DMS153 treated with DMSO at 0.1 percent for 48 hours (cell line): ENCODE measurements around the gene VWA3A.
"Not testable (repeated sequence)": the region's sequence is repeated elsewhere in the genome, so short reads cannot be mapped to it uniquely, and the experiment has no call there.

ENCODE experiments used
- DNase-seq: peaks from one replicate; lab custom pipeline; 2025; ENCODE audit not compliant: unreplicated experiment; lab: John Stamatoyannopoulos, UW

The VWA3A gene, protein sequence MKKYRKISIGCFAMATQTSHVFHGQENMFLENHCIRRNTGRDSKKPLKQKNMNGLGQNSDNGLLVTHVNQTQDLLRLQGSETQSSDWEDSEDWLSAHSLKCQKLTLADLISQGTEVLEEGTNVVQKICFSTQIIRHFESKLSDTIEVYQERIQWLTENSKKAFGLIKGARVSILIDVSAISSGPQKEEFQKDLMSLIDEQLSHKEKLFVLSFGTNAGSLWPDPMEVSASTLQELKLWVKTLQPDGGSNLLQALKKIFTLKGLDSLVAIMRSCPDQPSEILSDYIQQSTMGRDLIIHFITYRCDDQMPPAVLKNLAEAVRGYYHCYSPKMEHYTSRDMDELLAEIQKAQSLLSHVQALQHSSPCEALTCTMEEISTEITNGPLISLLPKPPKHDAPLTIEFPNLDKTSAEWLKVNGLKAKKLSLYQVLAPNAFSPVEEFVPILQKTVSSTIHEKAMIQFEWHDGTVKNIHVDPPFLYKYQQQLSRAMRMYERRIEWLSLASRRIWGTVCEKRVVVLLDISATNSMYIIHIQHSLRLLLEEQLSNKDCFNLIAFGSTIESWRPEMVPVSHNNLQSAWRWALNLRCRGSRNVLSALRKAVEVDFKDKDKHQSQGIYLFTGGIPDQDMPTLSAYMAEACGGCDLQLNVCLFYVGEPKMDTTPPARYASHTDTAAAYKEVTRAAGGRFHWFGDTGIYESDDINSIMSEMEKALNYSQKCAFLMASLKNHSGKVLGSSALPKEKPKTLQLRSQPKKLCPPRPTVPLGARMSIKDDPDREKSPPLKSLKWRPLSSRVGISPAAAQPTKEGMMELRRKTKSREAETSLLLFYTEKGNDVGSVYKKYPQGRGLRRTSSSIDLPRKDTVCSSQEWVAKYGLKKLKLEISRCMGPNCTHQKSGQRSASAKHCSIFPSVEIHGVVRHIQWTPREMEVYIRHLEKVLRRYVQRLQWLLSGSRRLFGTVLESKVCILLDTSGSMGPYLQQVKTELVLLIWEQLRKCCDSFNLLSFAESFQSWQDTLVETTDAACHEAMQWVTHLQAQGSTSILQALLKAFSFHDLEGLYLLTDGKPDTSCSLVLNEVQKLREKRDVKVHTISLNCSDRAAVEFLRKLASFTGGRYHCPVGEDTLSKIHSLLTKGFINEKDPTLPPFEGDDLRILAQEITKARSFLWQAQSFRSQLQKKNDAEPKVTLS

GRCh38 chr16:22092143-22092933 is at the start of gene VWA3A:
Gene VWA3A, plus strand, starts transcription at chr16:22092541. Its CDS starts 97 bp downstream, at chr16:22092638.
- DNase-seq: no peak

GRCh38 chr16:22043882-22044281 is 48.5 kb upstream of the VWA3A start:
- DNase-seq: not testable (repeated sequence)

GRCh38 chr16:22045888-22046287 is 46.5 kb upstream of the VWA3A start:
- not testable (repeated sequence) for DNase-seq

GRCh38 chr16:22050963-22051362 is 41.4 kb upstream of the VWA3A start:
- DNase-seq: no peak

GRCh38 chr16:22052980-22053379 is 39.4 kb upstream of the VWA3A start:
- no peak for DNase-seq

DNA sequence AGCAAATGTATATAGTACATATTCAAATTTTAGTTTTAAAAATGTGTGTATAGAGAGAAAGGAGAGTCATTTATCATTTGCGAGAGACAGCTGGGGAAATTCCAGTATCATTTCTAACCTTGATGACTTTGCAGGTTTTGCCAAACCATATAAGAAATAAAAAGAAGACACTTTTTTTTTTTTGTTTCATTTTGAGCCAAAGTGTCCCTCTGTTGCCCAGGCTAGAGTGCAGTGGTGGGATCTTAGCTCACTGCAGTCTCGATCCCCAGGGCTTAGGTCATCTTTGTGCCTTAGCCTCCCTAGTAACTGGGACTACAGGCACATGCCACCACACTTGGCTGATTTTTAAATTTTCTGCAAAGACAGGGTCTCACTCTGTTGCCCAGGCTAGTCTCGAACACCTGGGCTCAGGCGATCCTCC is 38.4 kb upstream of the VWA3A start:
- no peak for DNase-seq

DNA sequence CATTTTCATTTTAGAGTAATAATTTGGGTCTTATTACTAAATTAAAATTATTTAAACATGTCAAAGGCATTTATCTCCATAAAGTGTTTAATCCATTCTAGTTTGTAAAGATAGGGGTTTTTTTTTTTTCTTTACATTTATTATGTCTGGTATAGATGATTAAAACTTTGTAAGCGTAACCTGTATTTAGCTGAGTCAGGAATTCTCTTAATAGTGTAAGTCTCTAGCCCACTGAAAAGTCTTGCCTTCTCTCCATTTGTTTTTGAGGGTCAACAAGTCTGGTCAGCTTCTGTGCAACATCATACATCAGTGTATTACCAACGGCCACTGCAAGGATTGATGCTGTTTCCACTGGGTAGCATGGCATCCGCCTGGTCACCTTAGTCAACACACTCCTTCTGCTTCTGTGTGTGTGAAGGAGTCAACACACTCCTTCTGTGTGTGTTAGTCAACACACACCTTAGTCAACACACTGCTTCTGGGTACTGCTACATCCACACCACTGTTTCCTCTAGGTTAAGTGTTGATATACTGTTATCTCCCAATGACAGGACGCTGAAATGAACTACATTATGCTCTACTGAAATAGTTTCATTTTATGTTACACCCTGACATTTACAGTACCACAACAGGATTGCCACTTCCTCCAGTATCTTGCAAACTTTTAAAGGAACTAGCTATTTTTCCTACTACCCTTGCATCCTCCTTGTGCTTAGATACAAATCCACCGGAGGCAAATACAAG is 37.3 kb upstream of the VWA3A start:
- no peak for DNase-seq

DNA sequence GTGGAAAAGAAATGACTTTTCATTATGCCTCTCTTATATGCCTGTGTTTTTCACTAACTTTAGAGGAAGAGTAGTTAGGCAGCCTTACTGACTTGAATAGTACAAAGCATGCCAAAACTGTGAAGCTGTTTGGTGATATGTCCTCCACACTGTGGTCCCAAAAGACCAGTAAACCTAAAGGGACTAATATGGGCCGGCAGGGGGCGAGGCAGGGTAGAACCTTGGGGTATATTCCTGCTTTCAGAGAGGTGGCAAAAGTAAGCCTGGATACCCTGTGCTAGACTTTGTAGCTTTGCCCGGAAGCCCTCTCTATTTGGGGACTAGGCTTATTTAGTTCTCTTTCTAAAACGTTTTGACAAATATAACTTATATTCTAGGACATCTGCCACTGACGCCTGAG is 36.5 kb upstream of the VWA3A start:
- no peak for DNase-seq

DNA sequence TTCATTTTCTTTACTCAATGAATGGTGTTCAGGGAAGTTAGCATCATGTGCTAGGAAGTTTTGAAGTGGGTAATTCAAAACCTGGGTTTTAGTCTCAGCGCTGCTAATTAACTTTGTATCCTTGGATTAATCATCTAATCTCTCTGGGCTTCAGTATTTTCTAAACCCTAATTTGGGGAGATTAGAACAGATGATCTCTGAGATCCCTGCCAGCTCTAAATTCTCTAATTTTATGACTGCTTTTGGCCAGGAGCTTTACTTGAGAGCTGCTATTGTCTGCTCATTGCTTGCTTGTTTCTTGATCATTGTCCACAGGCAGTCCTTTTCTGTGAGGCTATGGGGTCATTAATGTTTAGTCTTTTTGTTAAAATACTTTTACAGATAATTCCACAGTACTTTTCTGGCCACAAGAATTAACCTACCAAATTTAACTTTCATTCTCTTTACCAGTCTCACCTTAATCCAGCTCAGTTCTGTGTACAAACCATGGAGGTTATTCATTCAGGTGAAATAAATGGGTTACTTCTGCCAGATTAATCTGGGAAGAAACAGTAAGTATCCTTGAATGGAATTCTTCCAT is 28.4 kb upstream of the VWA3A start:
- no peak for DNase-seq

DNA sequence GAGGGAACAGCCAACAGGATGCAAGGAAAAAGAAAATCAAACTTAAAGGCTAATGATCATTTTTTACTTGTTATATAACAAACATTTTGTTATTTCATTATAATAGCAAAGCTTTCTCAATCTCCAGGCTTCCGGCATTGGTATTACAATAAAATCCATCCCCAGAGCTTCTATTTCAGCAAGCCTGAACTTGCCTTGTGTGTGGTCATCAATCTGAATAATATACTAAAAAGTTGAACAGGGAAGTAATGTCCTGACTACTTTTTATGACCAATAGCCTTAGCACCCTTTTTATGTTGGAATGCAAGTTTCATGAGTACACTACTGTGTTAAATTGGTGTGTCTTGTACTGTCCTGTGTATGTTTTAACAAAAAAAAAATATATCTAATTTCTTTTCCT is 27.1 kb upstream of the VWA3A start:
- no peak for DNase-seq

DNA sequence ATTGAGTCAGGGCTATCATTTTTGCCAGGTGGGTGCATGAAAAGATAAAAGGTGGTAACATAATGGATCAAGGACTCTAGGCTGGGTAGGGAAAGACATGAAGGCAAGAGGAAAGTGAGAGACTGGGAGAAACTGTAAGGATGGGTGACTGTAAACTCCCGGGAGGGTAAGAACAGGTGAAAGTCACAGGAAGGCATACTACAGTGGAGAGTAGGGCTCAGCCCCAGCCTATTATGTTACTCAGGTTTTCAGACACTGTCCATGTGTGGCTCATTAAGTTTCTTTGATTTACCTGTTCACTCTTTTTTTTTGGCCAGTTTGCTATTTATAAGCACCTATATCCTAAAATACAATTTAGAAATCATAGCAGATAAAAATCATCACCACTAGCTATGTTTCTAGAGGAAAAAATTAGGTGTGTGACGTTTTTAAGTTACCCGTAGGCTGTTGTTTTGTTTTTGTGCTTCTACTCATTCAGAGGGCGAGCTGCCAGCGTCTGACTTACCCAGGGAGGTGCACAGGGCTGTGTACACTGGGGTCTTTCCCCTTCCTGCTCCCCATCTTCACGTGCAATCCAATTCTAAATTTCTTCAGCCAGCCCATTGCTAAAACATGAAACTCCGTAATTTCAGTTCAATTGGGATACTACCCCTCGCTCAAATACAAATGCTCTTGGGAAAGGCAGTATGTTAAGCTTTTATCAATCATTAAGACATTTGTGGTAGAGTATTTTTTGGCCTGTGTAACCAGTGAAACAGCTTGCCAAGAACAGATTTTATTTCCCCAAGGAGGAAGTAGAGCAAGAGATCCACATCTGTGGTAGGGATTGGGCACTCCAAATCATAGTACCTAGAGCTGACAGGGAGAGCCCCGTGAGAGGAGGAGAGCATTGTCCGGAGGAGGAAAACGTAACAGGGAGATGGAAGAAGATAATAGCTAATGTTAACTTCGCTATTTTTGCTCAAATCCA is 21.7 kb upstream of the VWA3A start:
- no peak for DNase-seq

DNA sequence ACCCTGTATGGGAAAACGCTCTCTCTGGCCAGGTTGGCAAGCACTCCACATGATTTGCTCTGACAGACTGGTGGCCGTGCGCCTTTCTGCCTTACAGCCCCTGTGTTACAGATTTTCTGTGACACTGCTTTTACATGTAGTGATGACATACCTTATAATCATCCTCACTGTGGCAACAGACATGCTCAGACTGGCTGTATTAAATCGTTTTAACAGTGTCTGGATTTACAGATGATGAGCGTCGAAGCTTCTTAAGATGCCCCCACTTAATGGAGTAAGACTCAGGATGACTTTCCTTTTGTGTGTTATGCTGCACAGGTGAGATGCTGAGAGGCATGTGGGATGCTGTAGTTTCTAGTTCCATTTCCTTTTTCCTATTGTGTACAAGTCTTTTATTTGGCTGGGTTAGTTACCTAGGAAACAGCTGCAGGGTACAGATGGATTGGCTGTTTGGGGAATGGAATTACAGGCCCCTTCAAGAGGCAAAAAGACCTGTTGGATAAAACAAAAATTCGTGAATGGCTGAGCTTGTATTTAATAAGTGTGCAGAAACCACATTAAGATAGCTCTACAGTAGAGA is 20.9 kb upstream of the VWA3A start:
- DNase-seq: no peak

- no peak for DNase-seq
Measured at GRCh38 chr16:22073350-22073749, 19.0 kb upstream of the VWA3A start.

DNA sequence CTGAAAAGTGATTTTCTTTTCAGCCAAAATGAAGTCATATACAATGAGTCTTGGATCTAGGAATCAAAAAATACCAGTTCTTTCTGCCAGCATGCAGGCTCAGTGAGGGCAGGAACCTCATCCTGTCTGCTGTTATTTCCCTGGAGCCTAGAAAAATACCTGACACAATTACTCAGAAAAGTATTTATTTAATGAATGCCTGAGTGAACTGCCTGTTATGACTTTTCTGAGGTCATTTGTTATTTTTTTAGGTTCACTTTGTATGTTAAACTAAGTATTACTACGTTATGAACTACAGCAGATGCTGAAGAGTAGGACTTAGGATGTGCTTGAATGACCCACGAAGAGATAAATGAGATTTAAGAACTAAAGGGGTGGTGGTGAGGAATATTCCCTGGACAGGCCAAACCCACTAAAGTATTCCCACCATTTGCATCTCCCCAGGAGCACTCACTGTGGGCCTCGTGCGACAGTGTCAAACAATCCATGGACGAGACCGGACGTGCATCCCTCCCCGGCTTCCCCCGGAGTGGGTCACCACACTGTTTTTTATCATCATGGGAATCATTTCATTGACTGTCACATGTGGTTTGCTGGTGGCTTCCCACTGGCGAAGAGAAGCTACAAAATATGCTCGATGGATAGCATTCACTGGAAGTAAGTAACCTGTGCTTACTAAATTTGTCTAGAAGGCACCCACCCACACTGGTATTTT is 17.1 kb upstream of the VWA3A start:
- no peak for DNase-seq

DNA sequence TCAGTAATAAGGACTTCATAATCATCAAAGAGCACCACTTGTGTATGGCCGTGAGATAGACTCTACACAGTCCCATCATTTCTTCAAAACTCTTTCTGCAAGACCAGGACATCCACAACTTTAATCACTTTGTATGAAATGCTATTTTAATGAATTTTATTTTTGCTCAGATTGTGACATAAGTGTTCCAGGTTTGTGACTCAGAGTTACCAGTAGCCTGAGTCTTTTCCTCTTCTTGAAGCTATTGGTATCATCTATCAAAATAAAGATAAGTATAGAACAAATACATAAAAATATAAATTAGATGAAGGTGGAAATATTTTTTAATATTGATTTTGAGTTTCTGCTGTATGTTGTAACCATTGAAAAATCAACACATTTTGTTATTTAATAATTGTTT is 16.6 kb upstream of the VWA3A start:
- DNase-seq: no peak

DNA sequence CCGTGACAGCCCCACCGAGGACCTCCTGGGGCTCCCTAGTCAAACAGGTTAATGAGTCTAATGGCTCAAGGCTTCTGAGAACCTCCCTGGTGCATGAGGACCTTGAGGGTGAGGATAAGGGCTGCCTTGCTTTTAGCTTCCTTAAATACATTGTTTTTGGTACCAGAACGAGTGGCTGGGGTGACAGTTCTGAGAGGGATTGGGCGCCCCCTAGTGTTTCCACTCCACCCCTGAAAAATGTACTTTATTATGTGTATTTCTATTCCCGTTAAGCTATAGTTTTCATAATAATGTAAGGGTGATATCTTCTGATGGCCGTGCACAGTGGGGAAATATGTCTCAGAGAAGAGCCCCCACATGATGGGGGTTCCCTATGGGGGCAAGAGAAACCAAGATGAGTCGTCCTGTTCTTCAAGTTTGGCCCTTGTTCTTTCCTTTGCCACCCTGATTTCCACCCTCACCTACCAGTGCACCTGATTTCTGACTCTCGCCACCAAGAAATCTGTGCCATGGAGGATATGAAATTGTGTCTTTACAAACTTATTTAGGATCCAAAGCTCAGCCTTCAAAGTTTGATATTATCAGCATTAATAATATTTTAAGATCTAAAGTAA is 14.5 kb upstream of the VWA3A start:
- DNase-seq: peak; percentile 24

DNA sequence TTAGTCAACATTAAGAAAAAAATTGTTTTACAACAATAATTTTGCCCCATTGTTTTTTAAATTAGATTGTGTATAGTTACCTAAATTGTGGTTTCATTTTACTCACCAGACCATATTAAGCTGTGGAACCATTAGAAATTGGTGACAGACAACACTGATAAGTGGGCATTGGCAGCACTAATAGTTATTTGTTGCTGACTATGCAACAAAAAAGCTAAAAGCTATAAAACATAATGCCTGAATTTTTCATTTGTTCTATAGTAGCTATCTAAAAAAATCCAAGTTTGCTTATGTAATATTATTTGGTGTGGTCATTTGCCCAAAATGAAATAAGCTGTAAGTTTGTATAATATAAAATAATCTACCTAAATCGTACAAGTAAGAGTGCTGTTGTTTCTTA is 13.7 kb upstream of the VWA3A start:
- DNase-seq: no peak
